Lower lobe of right lung (tissue), 2 donors: ENCODE results near the gene IP6K3. TPM values are rescaled to one million over a fixed set of nuclear protein-coding genes. Genes with fewer than 3 reads are reported as not detected.

ENCODE experiments used
- ATAC-seq, 2 donors: fragments of 200-7000 bp; cut with Tn5 transposase; one replicate each; pipeline ENCODE4 v1.9.1; 2020 to 2022; ENCODE audit warnings: mild to moderate bottlenecking in 2 of 2, moderate library complexity in 2 of 2
- DNase-seq: peaks from one replicate; pipeline ENCODE4 v3.0.0-alpha.2; 2020
- H3K27ac ChIP-seq: fragments of 200-600 bp; one replicate; pipeline ENCODE4 v1.8.0; 2022
- H3K27me3 ChIP-seq: fragments of 200-600 bp; one replicate; pipeline ENCODE4 v1.8.0; 2022; ENCODE audit warnings: low read depth
- H3K36me3 ChIP-seq: fragments of 200-600 bp; one replicate; pipeline ENCODE4 v1.8.0; 2022; ENCODE audit warnings: mild to moderate bottlenecking
- H3K4me1 ChIP-seq: fragments of 200-600 bp; one replicate; pipeline ENCODE4 v1.8.0; 2022
- H3K4me3 ChIP-seq: fragments of 200-600 bp; one replicate; pipeline ENCODE4 v1.8.0; 2022; ENCODE audit warnings: mild to moderate bottlenecking
- H3K9me3 ChIP-seq: fragments of 200-600 bp; one replicate; pipeline ENCODE4 v1.8.0; 2022
- CTCF ChIP-seq: fragments of 200-600 bp; IDR thresholded peaks from one replicate; pipeline ENCODE4 v1.8.0; 2022; ENCODE audit warnings: antibody characterized with exemption, mild to moderate bottlenecking
- intact Hi-C: fragments of 100-400 bp; cut with DNase I; formaldehyde crosslinking; loops from one replicate; pipeline ENCODE4 v1.11.0; 2022
- total RNA-seq: library from RNA; stranded (reverse); fragmentation: NEBNext Ultra II Directional; extraction: Animal tissue kit (Norgen Biotek cat#: 25700); gene quantifications from one replicate; pipeline ENCODE4 v1.2.1, GENCODE V29; 2021
- donor health status: DM: no; HTN: yes; CAD: no; lungs with severe emphysema.

The IP6K3 gene
- total RNA-seq, 1 donor from 2014 or later = 3.5 TPM

DNA sequence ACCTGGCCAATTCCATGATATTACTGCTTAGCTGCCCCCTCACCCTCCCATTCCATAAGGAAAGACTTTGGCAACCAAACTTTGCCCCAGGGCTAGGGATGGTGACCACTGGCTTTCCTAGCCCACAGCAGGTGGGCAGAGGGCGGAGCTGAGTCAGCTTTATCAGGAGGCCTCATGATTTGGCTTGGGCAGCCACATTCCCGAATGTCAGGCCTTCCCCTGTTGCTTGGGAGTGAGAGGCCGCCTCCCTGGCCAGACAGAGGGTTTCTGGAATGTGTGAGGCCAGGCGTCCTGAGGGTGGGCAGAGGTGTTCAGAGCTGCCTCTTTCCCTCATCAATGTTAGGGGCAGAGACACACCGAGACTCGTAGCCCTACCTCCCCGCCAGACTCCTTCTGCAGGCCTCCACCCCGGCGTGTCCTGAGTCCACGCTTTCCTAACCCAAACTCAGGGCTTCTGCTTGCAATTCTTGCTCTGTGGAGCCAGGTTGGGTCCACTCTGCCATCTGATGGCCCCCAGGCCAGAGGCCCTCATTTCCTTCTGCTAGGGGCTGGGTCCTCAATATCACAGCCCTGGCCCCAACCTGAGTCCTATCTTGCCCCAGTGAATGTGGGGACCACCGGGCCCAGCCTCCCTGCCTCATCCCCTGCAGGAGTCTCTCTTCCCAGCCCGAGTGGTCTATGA lies 54.5 kb downstream of the IP6K3 start:
- Histone ChIP-seq H3K4me3 (no peak overlapping the region), H3K4me1 (peaks cover 56% of the 10 kb centered on the region), H3K9me3 (no peaks in the 10 kb centered on the region), H3K36me3 (peaks cover 99% of the 10 kb centered on the region), H3K27me3 (no peaks in the 10 kb centered on the region), H3K27ac (peak overlapping the region; percentile 53)
- ATAC-seq = peak; percentile 3 to 21
- DNase-seq = peak; percentile 45
- intact Hi-C loops = loop anchor here (10.0 kb wide), 1 partner anchor 107 kb away; the partner anchor contains the start of gene BAK1
- no peak for TF ChIP-seq CTCF

DNA sequence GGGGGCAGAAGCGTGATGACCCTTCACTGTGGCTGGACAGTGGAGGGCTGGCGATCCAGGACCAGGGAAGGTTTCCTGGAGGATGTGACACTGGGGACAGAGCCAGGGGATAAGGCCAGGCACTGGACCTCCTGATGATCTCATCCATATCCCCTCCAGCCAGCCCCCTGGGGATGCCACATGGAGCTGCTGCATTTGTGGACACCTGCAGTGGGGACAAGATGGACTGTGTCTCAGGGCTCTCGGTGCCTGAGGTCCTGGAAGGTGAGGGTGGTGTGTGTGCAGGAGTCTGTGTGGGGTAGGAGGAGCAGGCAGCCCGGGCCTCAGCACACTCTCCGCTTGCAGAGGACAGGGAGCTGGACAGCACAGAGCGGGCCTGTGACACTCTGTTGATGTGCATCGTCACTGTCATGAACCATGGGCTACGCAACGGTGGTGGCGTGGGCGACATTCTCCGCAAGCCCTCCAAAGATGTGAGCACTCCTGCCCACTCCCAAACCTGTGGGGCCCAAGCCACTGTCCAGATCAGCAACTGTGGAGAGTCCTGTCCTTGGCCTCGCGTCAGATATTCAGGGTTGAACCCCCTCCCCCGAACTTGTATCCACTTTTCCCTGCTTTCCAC lies 55.1 kb downstream of the IP6K3 start:
- no peak for ATAC-seq
- no peak for TF ChIP-seq CTCF
- no peak overlapping the region for H3K4me3 ChIP-seq
- intact Hi-C loops = loop anchor here (10.0 kb wide), 1 partner anchor 107 kb away; the partner anchor contains the start of gene BAK1
- peaks cover 99% of the 10 kb centered on the region for H3K36me3 ChIP-seq
- no peaks in the 10 kb centered on the region for H3K27me3 ChIP-seq
- H3K4me1 ChIP-seq = peaks cover 50% of the 10 kb centered on the region
- no peak for DNase-seq
- H3K27ac ChIP-seq = no peak overlapping the region
- no peaks in the 10 kb centered on the region for H3K9me3 ChIP-seq

GRCh38 chr6:33690766-33691165 lies 55.9 kb downstream of the IP6K3 start:
- no peak for TF ChIP-seq CTCF
- H3K27me3 ChIP-seq = no peaks in the 10 kb centered on the region
- no peak overlapping the region for H3K27ac ChIP-seq
- peaks cover 99% of the 10 kb centered on the region for H3K36me3 ChIP-seq
- no peaks in the 10 kb centered on the region for H3K9me3 ChIP-seq
- peaks cover 42% of the 10 kb centered on the region for H3K4me1 ChIP-seq
- DNase-seq (no peak), ATAC-seq (no peak)
- intact Hi-C loops = loop anchor here (10.0 kb wide), 1 partner anchor 106 kb away; the partner anchor contains the start of gene BAK1
- no peak overlapping the region for H3K4me3 ChIP-seq

GRCh38 chr6:33689879-33690278 lies 56.8 kb downstream of the IP6K3 start:
- intact Hi-C loops = loop anchor here (10.0 kb wide), 1 partner anchor 105 kb away; the partner anchor contains the start of gene BAK1
- Histone ChIP-seq H3K27me3 (no peaks in the 10 kb centered on the region), H3K9me3 (no peaks in the 10 kb centered on the region), H3K36me3 (peaks cover 99% of the 10 kb centered on the region), H3K4me3 (no peak overlapping the region), H3K27ac (no peak overlapping the region), H3K4me1 (peaks cover 33% of the 10 kb centered on the region)
- ATAC-seq (no peak), DNase-seq (no peak)
- TF ChIP-seq CTCF = no peak

- no peak overlapping the region for H3K27ac ChIP-seq
- intact Hi-C loops = no loop called here
- DNase-seq (peak; percentile 17), ATAC-seq (no peak)
- TF ChIP-seq CTCF = no peak
- H3K27me3 ChIP-seq = no peaks in the 10 kb centered on the region
- H3K4me1 ChIP-seq = peaks cover 25% of the 10 kb centered on the region
- no peak overlapping the region for H3K4me3 ChIP-seq
- peaks cover 100% of the 10 kb centered on the region for H3K36me3 ChIP-seq
- no peaks in the 10 kb centered on the region for H3K9me3 ChIP-seq
These were observed 57.6 kb downstream of the IP6K3 start for GRCh38 chr6:33689148-33689494.
